Upper lobe of left lung (tissue), 6 donors: ENCODE data around the gene ARHGAP42. TPM values are rescaled to one million over a fixed set of nuclear protein-coding genes. Genes with fewer than 3 reads are reported as not detected.

Experiments
- ATAC-seq, 2 donors: fragments of 200-7000 bp; cut with Tn5 transposase; one replicate each; pipeline ENCODE4 v1.9.1; 2022; ENCODE audit warnings: mild to moderate bottlenecking in 2 of 2, moderate library complexity in 2 of 2; ENCODE audit not compliant: low FRiP score in 2 of 2
- DNase-seq, 2 donors: peaks; one replicate each; pipeline ENCODE4 v3.0.0-alpha.2; 2019 to 2020
- H3K27ac ChIP-seq, 4 donors: fragments of 200-600 bp; sonication (generic); one replicate each; pipeline ENCODE4 v1.5.1; 2016 to 2019
- H3K27me3 ChIP-seq, 4 donors: fragments of 200-600 bp; sonication (generic); one replicate each; pipeline ENCODE4 v1.5.1; 2017 to 2019
- H3K36me3 ChIP-seq, 4 donors: fragments of 200-600 bp; sonication (generic); one replicate each; pipeline ENCODE4 v1.5.1; 2016 to 2019
- H3K4me1 ChIP-seq, 4 donors: fragments of 200-600 bp; sonication (generic); one replicate each; pipeline ENCODE4 v1.5.1; 2018 to 2019
- H3K4me3 ChIP-seq, 4 donors: fragments of 200-600 bp; sonication (generic); one replicate each; pipeline ENCODE4 v1.5.1; 2017 to 2019; ENCODE audit warnings: mild to moderate bottlenecking in 2 of 4, moderate library complexity in 1 of 4
- H3K9me3 ChIP-seq, 4 donors: fragments of 200-600 bp; sonication (generic); one replicate each; pipeline ENCODE4 v1.5.1; 2018 to 2019
- CTCF ChIP-seq, 6 experiments: fragments of 450-650 bp in 4 of 6; fragments of 200-600 bp in 2 of 6; sonication (generic) in 2 of 6; IDR thresholded peaks; one replicate each; pipeline ENCODE4 v1.5.1; 2016 to 2019; ENCODE audit warnings: antibody characterized with exemption in 6 of 6
- EP300 ChIP-seq, 4 donors: sonication (generic); formaldehyde crosslinking; IDR thresholded peaks; one replicate each; pipeline ENCODE4 v1.5.1; 2017; ENCODE audit warnings: antibody characterized with exemption in 4 of 4, control low read depth in 2 of 4
- POLR2A ChIP-seq, 4 donors: fragments of 450-650 bp; IDR thresholded peaks; one replicate each; pipeline ENCODE4 v1.5.1; 2016 to 2017; ENCODE audit warnings: antibody characterized with exemption in 4 of 4, mild to moderate bottlenecking in 2 of 4
- POLR2AphosphoS5 ChIP-seq, 2 donors: sonication (generic); formaldehyde crosslinking; IDR thresholded peaks; one replicate each; pipeline ENCODE4 v1.5.1; 2017; ENCODE audit warnings: antibody characterized with exemption in 2 of 2
- WGBS, 2 donors: methylation state at CpG; one replicate each; pipeline ENCODE4 v1.1.5; 2017 to 2018; 5-methylcytosine and 5-hydroxymethylcytosine counted together
- total RNA-seq, 6 donors: library from RNA; depleted of rRNA in 4 of 6; stranded (reverse); fragments of >200 nt in 4 of 6; gene quantifications; one replicate each; pipeline versions ENCODE4 v1.1.0 to v1.2.1, GENCODE V29; 2016 to 2021
- donor health status: DM: no; HTN: no; CAD: no; lungs with moderate emphysema.
- donor health status: DM: no; HTN: yes; CAD: no; lungs with severe emphysema.

The ARHGAP42 gene
- total RNA-seq, 6 donors from 2014 or later: 8.7 to 44.9 (median 23.6) TPM

GRCh38 chr11:100861212-100861611, 174.1 kb downstream of the ARHGAP42 start:
- WGBS, 2 donors: 60 to 78% methylated on average over 3 of the region's 3 CpGs
- no peak for ATAC-seq

GRCh38 chr11:100863080-100863581, 176.0 kb downstream of the ARHGAP42 start:
- TF ChIP-seq CTCF (IDR thresholded peaks at IDR 0.05) (no peak), POLR2AphosphoS5 (IDR thresholded peaks at IDR 0.05) (no peak), EP300 (IDR thresholded peaks at IDR 0.05) (no peak), POLR2A (IDR thresholded peaks at IDR 0.05) (no peak)
- peak in 1 of 2 donors; percentile 39 for DNase-seq
- no peaks in the 10 kb centered on the region for H3K27me3 ChIP-seq
- ATAC-seq: peak in 1 of 2 donors; percentile 74
- no peak overlapping the region for H3K27ac ChIP-seq
- no peaks in the 10 kb centered on the region for H3K9me3 ChIP-seq
- H3K36me3 ChIP-seq: no peaks in the 10 kb centered on the region
- H3K4me3 ChIP-seq: no peak overlapping the region
- H3K4me1 ChIP-seq: no peaks in the 10 kb centered on the region
- 12 to 39% methylated on average over 2 of the region's 2 CpGs for WGBS, 2 donors

More at GRCh38 chr11:100861212-100861611, 174.1 kb downstream of the ARHGAP42 start:
- H3K27ac ChIP-seq: no peak overlapping the region
- no peak overlapping the region for H3K4me3 ChIP-seq
- H3K4me1 ChIP-seq: no peaks in the 10 kb centered on the region
- H3K9me3 ChIP-seq: no peaks in the 10 kb centered on the region
- no peak for DNase-seq
- no peaks in the 10 kb centered on the region for H3K27me3 ChIP-seq
- no peaks in the 10 kb centered on the region for H3K36me3 ChIP-seq
- TF ChIP-seq POLR2A (IDR thresholded peaks at IDR 0.05) (no peak), EP300 (IDR thresholded peaks at IDR 0.05) (no peak), POLR2AphosphoS5 (IDR thresholded peaks at IDR 0.05) (no peak), CTCF (IDR thresholded peaks at IDR 0.05) (no peak)

DNA sequence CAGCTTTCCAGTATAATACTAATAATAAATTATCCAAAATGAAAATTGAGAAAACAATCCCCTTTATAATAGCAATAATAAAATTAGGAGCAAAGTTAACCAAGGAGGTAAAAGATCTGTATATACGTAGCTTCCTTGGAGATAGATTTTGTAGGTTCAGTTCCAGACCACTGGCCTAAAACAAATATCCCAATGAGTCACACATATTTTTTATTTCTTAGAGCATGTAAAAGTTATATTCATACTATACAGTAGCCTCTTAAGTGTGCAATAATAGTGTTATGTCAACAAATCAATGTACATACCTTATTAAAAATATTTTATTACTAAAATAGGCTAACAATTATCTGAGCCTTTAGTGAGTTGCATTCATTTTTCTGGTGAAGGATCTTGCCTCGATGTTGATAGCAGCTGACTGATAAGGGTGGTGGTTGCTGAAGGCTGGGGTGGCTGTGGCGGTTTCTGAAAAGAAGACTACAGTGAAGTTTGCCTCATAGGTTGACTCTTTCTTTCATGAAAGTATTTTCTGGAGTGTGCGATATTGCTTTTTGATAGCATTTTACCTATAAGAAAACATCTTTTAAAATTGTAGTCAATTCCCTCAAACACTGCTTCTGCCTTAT, 178.5 kb downstream of the ARHGAP42 start:
- Histone ChIP-seq H3K36me3 (no peaks in the 10 kb centered on the region), H3K9me3 (no peaks in the 10 kb centered on the region), H3K27ac (no peak overlapping the region), H3K4me1 (no peaks in the 10 kb centered on the region), H3K4me3 (no peak overlapping the region), H3K27me3 (no peaks in the 10 kb centered on the region)
- DNase-seq (no peak), ATAC-seq (no peak)
- no peak for TF ChIP-seq POLR2AphosphoS5 (IDR thresholded peaks at IDR 0.05)
- no peak for TF ChIP-seq POLR2A (IDR thresholded peaks at IDR 0.05)
- TF ChIP-seq EP300 (IDR thresholded peaks at IDR 0.05): no peak
- TF ChIP-seq CTCF (IDR thresholded peaks at IDR 0.05): no peak
- 57 to 68% methylated on average over 4 of the region's 4 CpGs for WGBS, 2 donors

- ATAC-seq: no peak
- Histone ChIP-seq H3K4me3 (no peak overlapping the region), H3K27ac (no peak overlapping the region), H3K36me3 (no peaks in the 10 kb centered on the region), H3K27me3 (no peaks in the 10 kb centered on the region), H3K9me3 (no peaks in the 10 kb centered on the region), H3K4me1 (no peaks in the 10 kb centered on the region)
- no peak for DNase-seq
- TF ChIP-seq POLR2A (IDR thresholded peaks at IDR 0.05): no peak
- TF ChIP-seq POLR2AphosphoS5 (IDR thresholded peaks at IDR 0.05): no peak
- TF ChIP-seq CTCF (IDR thresholded peaks at IDR 0.05): no peak
- no peak for TF ChIP-seq EP300 (IDR thresholded peaks at IDR 0.05)
These were observed 179.4 kb downstream of the ARHGAP42 start for GRCh38 chr11:100866453-100866852.

- no peak for ATAC-seq
- no peak overlapping the region for H3K4me3 ChIP-seq
- no peak for TF ChIP-seq POLR2A (IDR thresholded peaks at IDR 0.05)
- TF ChIP-seq POLR2AphosphoS5 (IDR thresholded peaks at IDR 0.05): no peak
- TF ChIP-seq CTCF (IDR thresholded peaks at IDR 0.05): no peak
- no peak for TF ChIP-seq EP300 (IDR thresholded peaks at IDR 0.05)
- no peaks in the 10 kb centered on the region for H3K27me3 ChIP-seq
- no peaks in the 10 kb centered on the region for H3K36me3 ChIP-seq
- H3K4me1 ChIP-seq: no peaks in the 10 kb centered on the region
- no peaks in the 10 kb centered on the region for H3K9me3 ChIP-seq
- DNase-seq: no peak
- 59 to 86% methylated on average over 2 of the region's 2 CpGs for WGBS, 2 donors
- H3K27ac ChIP-seq: no peak overlapping the region
These were observed 180.5 kb downstream of the ARHGAP42 start for GRCh38 chr11:100867606-100868005.
